HepG2 (cell line): ENCODE results near the gene SPAG7. TPM values are rescaled to one million over a fixed set of nuclear protein-coding genes. Genes with fewer than 3 reads are reported as not detected.
A peak's percentile ranks its signal among the peaks of the same experiment; 100 is the strongest.

Experiments
- BRCA1 ChIP-seq: sonication (generic); formaldehyde crosslinking; IDR thresholded peaks from 2 replicates; pipeline ENCODE4 v1.4.0; 2020; ENCODE audit warnings: missing genetic modification reagents
- CCAR2 ChIP-seq: fragments of 200-400 bp; formaldehyde crosslinking; optimal IDR thresholded peaks from 2 replicates; pipeline ENCODE3; 2018; ENCODE audit warnings: low read depth, mild to moderate bottlenecking, low read length, moderate library complexity
- CREM ChIP-seq, 2 experiments: sonication (generic) in 1 of 2; formaldehyde crosslinking in 1 of 2; IDR thresholded peaks; 2 replicates each; pipeline versions ENCODE4 v1.4.0 to v1.6.1; 2016 to 2020; ENCODE audit warnings: antibody characterized with exemption in 1 of 2, mild to moderate bottlenecking in 1 of 2, missing genetic modification reagents in 1 of 2
- FOXM1 ChIP-seq: sonication (generic); formaldehyde crosslinking; IDR thresholded peaks from 2 replicates; pipeline ENCODE4 v1.5.0; 2020; ENCODE audit warnings: missing genetic modification reagents
- GATA4 ChIP-seq: sonication (generic); IDR thresholded peaks from 2 replicates; pipeline ENCODE4 v1.6.1; 2016; ENCODE audit warnings: antibody characterized with exemption, low read depth, borderline replicate concordance
- GATAD2A ChIP-seq: IDR thresholded peaks from 2 replicates; pipeline ENCODE4 v1.6.1; 2016
- GLI4 ChIP-seq: sonication (generic); formaldehyde crosslinking; IDR thresholded peaks from 2 replicates; pipeline ENCODE4 v1.5.1; 2020; ENCODE audit warnings: missing genetic modification reagents, mild to moderate bottlenecking, moderate library complexity, borderline replicate concordance
- GRHL1 ChIP-seq: sonication (generic); formaldehyde crosslinking; conservative IDR thresholded peaks from 2 replicates; pipeline ENCODE4 v1.8.0; 2022; ENCODE audit warnings: missing genetic modification reagents
- GTF2F1 ChIP-seq: fragments of 150-350 bp; IDR thresholded peaks from 2 replicates; pipeline ENCODE4 v1.6.1; 2014; ENCODE audit warnings: low read length
- HNRNPK ChIP-seq: fragments of 200-400 bp; formaldehyde crosslinking; IDR thresholded peaks from 2 replicates; pipeline ENCODE4 v1.6.1; 2018; ENCODE audit warnings: low read length, low read depth, moderate library complexity, mild to moderate bottlenecking; ENCODE audit not compliant: poor library complexity, severe bottlenecking
- KAT2B ChIP-seq: fragments of 150-350 bp; IDR thresholded peaks from 2 replicates; pipeline ENCODE4 v1.6.1; 2014; ENCODE audit warnings: low read depth, low read length, borderline replicate concordance
- PLSCR1 ChIP-seq: sonication (generic); formaldehyde crosslinking; IDR thresholded peaks from 2 replicates; pipeline ENCODE4 v1.5.0; 2020; ENCODE audit warnings: missing genetic modification reagents, mild to moderate bottlenecking, borderline replicate concordance
- PREB ChIP-seq: sonication (generic); formaldehyde crosslinking; IDR thresholded peaks from 2 replicates; pipeline ENCODE4 v1.4.0; 2020; ENCODE audit warnings: missing genetic modification reagents
- RNF219 ChIP-seq: sonication (generic); formaldehyde crosslinking; IDR thresholded peaks from 2 replicates; pipeline ENCODE4 v1.5.0; 2020; ENCODE audit warnings: mild to moderate bottlenecking, missing genetic modification reagents
- SP2 ChIP-seq: sonication (generic); formaldehyde crosslinking; IDR thresholded peaks from 2 replicates; pipeline ENCODE4 v1.5.1; 2020; ENCODE audit warnings: mild to moderate bottlenecking, missing genetic modification reagents
- SPEN ChIP-seq: sonication (generic); formaldehyde crosslinking; IDR thresholded peaks from 2 replicates; pipeline ENCODE4 v1.5.1; 2020; ENCODE audit warnings: low read depth, mild to moderate bottlenecking, missing genetic modification reagents
- ZGPAT ChIP-seq: IDR thresholded peaks from 2 replicates; pipeline ENCODE4 v1.6.1; 2016; ENCODE audit warnings: mild to moderate bottlenecking
- ZNF180 ChIP-seq: sonication (generic); formaldehyde crosslinking; IDR thresholded peaks from 2 replicates; pipeline ENCODE4 v1.4.0; 2020; ENCODE audit warnings: low read depth, missing genetic modification reagents, borderline replicate concordance
- ZNF451 ChIP-seq: sonication (generic); formaldehyde crosslinking; IDR thresholded peaks from 2 replicates; pipeline ENCODE4 v1.5.0; 2020; ENCODE audit warnings: mild to moderate bottlenecking, missing genetic modification reagents
- ZNF83 ChIP-seq: sonication (generic); formaldehyde crosslinking; IDR thresholded peaks from 2 replicates; pipeline ENCODE4 v1.4.0; 2020; ENCODE audit warnings: missing genetic modification reagents, mild to moderate bottlenecking, borderline replicate concordance
- ZNF883 ChIP-seq: sonication (generic); formaldehyde crosslinking; IDR thresholded peaks from 2 replicates; pipeline ENCODE4 v1.5.1; 2020; ENCODE audit warnings: mild to moderate bottlenecking, missing genetic modification reagents; ENCODE audit errors: not compliant biosample characterization
- polyA plus RNA-seq, 8 experiments: library from polyadenylated mRNA; depleted of rRNA in 3 of 8; stranded (reverse) in 7 of 8; unstranded in 1 of 8; fragments of >200 nt; fragmentation: Illumina TruSeq in 4 of 8; extraction: Trizol in 4 of 8; gene quantifications; 2 replicates each; pipeline versions ENCODE4 v1.2.1 to v1.2.3, GENCODE V29; 2011 to 2016; ENCODE audit warnings: low read depth in 4 of 8, missing spikeins in 1 of 8, mixed read lengths in 1 of 8; ENCODE audit not compliant: insufficient read depth in 1 of 8
- total RNA-seq, 5 experiments: library from RNA; depleted of rRNA; stranded (reverse); fragments of >200 nt; fragmentation: Illumina TruSeq; extraction: Trizol; gene quantifications; 2 replicates each; pipeline ENCODE4 v1.2.3, GENCODE V29; 2016; ENCODE audit warnings: low read depth in 1 of 5

Gene SPAG7
- total and polyA plus RNA-seq, 2 of the 13 experiments (the other 11 are each of a cell fraction or from before 2014, with no cell fraction given): 51.0 to 59.0 TPM

GRCh38 chr17:4967539-4968485, at the start of gene SPAG7 (continued):
- TF ChIP-seq PREB (CRISPR knock-in tag): no peak
- peak; percentile 33 for TF ChIP-seq HNRNPK
- TF ChIP-seq ZNF180 (CRISPR knock-in tag): no peak
- TF ChIP-seq BRCA1 (CRISPR knock-in tag): 0 out of 2 replicates have a peak, but pooled peaks have one; percentile 59
- TF ChIP-seq CREM (IDR thresholded peaks at IDR 0.05): peak; percentile 44
- TF ChIP-seq CREM (CRISPR knock-in tag; IDR thresholded peaks at IDR 0.05): no peak; the same call in 1 of the 2 replicates
- peak; percentile 11 for TF ChIP-seq ZNF883 (CRISPR knock-in tag)
- no peak for TF ChIP-seq FOXM1 (CRISPR knock-in tag)
- peak; percentile 84; the same call in 1 of the 2 replicates for TF ChIP-seq ZGPAT
- no peak; the same call in 1 of the 2 replicates for TF ChIP-seq ZNF83
- peak; percentile 86 for TF ChIP-seq SP2
- TF ChIP-seq SPEN (CRISPR knock-in tag): peak; percentile 95
- 0 out of 2 replicates have a peak, but pooled peaks have one; percentile 9 for TF ChIP-seq GATAD2A (CRISPR knock-in tag)
- no peak for TF ChIP-seq GRHL1 (CRISPR knock-in tag)
- TF ChIP-seq PLSCR1 (CRISPR knock-in tag): no peak
- no peak for TF ChIP-seq CCAR2
- TF ChIP-seq GATA4: no peak; the same call in 1 of the 2 replicates
- no peak for TF ChIP-seq GLI4 (CRISPR knock-in tag)
- TF ChIP-seq ZNF451: no peak; the same call in 1 of the 2 replicates
- TF ChIP-seq KAT2B: no peak
- no peak for TF ChIP-seq GTF2F1
- no peak for TF ChIP-seq RNF219 (CRISPR knock-in tag)
